Ovary (tissue), 9 donors: ENCODE data around the gene THSD7A. TPM values are rescaled to one million over a fixed set of nuclear protein-coding genes. Genes with fewer than 3 reads are reported as not detected.

ENCODE experiments used
- DNase-seq, 5 donors: peaks; one replicate each; pipeline ENCODE4 v3.0.0-alpha.2; 2019 to 2020
- H3K27ac ChIP-seq, 2 donors: fragments of 200-600 bp; one replicate each; pipeline versions ENCODE4 v1.5.1 to v1.8.0; 2019 to 2022
- H3K27me3 ChIP-seq: fragments of 200-600 bp; one replicate; pipeline ENCODE4 v1.8.0; 2022
- H3K36me3 ChIP-seq: fragments of 200-600 bp; sonication (generic); one replicate; pipeline ENCODE4 v1.5.1; 2019
- H3K4me1 ChIP-seq: one replicate; pipeline ENCODE4 v1.8.1; 2013; ENCODE audit warnings: mild to moderate bottlenecking, moderate library complexity; ENCODE audit not compliant: insufficient read depth
- H3K4me3 ChIP-seq: fragments of 200-600 bp; sonication (generic); one replicate; pipeline ENCODE4 v1.5.1; 2017
- H3K9me3 ChIP-seq, 2 donors: fragments of 200-600 bp in 1 of 2; sonication (generic) in 1 of 2; one replicate each; pipeline versions ENCODE4 v1.5.1 to v1.8.1; 2013 to 2019; ENCODE audit warnings: mild to moderate bottlenecking in 1 of 2, moderate library complexity in 1 of 2
- EP300 ChIP-seq: sonication (generic); formaldehyde crosslinking; IDR thresholded peaks from one replicate; pipeline ENCODE4 v1.6.1; 2017; ENCODE audit warnings: antibody characterized with exemption
- POLR2A ChIP-seq: fragments of 450-650 bp; IDR thresholded peaks from one replicate; pipeline ENCODE4 v1.6.1; 2017; ENCODE audit warnings: antibody characterized with exemption, mild to moderate bottlenecking, moderate library complexity
- WGBS, 3 donors: extraction: QIAGEN DNeasy Blood & Tissue Kit in 1 of 3; methylation state at CpG; one replicate each; pipeline versions ENCODE4 v1.1.5 to v1.1.7; 2013 to 2017; 5-methylcytosine and 5-hydroxymethylcytosine counted together
- intact Hi-C, 4 donors: fragments of 100-400 bp; cut with DNase I; formaldehyde crosslinking; loops; one replicate each; pipeline versions ENCODE4 v1.11.0 to v1.15.1; 2022 to 2023
- polyA plus RNA-seq, 2 donors: library from polyadenylated mRNA; stranded (reverse); fragments of 200-250 nt in 1 of 2; fragments of 350-450 nt in 1 of 2; fragmentation: Illumina TruSeq in 1 of 2; extraction: RNeasy Lipid Tissue Mini Kit (QIAGEN cat#74804) in 1 of 2; gene quantifications; one replicate each; pipeline ENCODE4 v1.2.3, GENCODE V29; 2013 to 2014
- total RNA-seq, 7 donors: library from RNA; depleted of rRNA in 2 of 7; stranded (reverse); fragments of >200 nt in 2 of 7; fragmentation: NEBNext Ultra II Directional in 3 of 7; extraction: Animal tissue kit (Norgen Biotek cat#: 25700) in 3 of 7; gene quantifications; one replicate each; pipeline versions ENCODE4 v1.1.0 to v1.2.4, GENCODE V29; 2016 to 2023
- TF ChIP-seq, protein P1 (sequence below), 3 donors: fragments of 450-650 bp in 2 of 3; fragments of 200-600 bp in 1 of 3; IDR thresholded peaks; one replicate each; pipeline versions ENCODE4 v1.5.1 to v1.8.0; 2016 to 2022; ENCODE audit warnings: antibody characterized with exemption in 3 of 3, mild to moderate bottlenecking in 1 of 3
- donor health status: DM: no; HTN: no; CAD: no; lungs with moderate emphysema.
- donor health status: DM: no; HTN: no; CAD: no.
- donor health status: Bipolar disorder and iron deficiency.
- donor health status: DM: yes; HTN: yes; CAD: no.
- donor health status: DM: no; HTN: no; CAD: no.
- donor health status: DM: yes; HTN: yes; CAD: no.

Gene THSD7A
- total and polyA plus RNA-seq, 9 donors: 1.8 to 12.1 (median 3.6) TPM

GRCh38 chr7:11648980-11649379 is 183.0 kb downstream of the THSD7A start:
- Histone ChIP-seq H3K27ac (no peak overlapping the region), H3K4me3 (no peak overlapping the region), H3K4me1 (no peaks in the 10 kb centered on the region), H3K27me3 (no peaks in the 10 kb centered on the region), H3K36me3 (no peaks in the 10 kb centered on the region), H3K9me3 (no peaks in the 10 kb centered on the region)
- intact Hi-C loops: no loop called here
- no peak for TF ChIP-seq EP300
- TF ChIP-seq POLR2A: no peak
- DNase-seq: no peak

DNA sequence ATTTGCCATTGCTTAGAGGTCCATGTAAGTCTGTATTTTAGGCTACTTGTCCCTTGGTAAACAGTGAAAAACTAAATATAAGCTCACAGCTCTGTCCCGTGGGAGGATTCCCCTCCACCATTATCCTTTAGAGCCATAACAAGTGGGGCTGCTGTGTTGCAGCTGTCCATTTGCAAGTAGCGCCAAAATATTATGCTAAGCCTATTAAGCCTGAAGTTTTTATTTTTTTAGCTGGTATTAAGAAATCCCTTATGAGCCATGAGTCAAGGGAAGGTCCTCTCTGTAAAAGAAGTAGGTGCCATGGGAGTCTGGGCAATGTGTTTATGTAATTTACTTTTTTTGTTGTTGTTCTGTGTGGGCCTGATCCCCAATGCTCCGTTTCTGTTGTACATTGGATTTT is 183.9 kb downstream of the THSD7A start:
- H3K36me3 ChIP-seq: no peaks in the 10 kb centered on the region
- no peaks in the 10 kb centered on the region for H3K27me3 ChIP-seq
- H3K4me3 ChIP-seq: no peak overlapping the region
- no peaks in the 10 kb centered on the region for H3K9me3 ChIP-seq
- DNase-seq: no peak
- intact Hi-C loops: no loop called here
- H3K27ac ChIP-seq: no peak overlapping the region
- no peak for TF ChIP-seq POLR2A
- no peak for TF ChIP-seq EP300
- TF ChIP-seq, protein P1, sequence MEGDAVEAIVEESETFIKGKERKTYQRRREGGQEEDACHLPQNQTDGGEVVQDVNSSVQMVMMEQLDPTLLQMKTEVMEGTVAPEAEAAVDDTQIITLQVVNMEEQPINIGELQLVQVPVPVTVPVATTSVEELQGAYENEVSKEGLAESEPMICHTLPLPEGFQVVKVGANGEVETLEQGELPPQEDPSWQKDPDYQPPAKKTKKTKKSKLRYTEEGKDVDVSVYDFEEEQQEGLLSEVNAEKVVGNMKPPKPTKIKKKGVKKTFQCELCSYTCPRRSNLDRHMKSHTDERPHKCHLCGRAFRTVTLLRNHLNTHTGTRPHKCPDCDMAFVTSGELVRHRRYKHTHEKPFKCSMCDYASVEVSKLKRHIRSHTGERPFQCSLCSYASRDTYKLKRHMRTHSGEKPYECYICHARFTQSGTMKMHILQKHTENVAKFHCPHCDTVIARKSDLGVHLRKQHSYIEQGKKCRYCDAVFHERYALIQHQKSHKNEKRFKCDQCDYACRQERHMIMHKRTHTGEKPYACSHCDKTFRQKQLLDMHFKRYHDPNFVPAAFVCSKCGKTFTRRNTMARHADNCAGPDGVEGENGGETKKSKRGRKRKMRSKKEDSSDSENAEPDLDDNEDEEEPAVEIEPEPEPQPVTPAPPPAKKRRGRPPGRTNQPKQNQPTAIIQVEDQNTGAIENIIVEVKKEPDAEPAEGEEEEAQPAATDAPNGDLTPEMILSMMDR (IDR thresholded peaks at IDR 0.05): no peak
- WGBS, 3 donors: 78 to 81% (median 80%) methylated on average over 3 of the region's 3 CpGs
- no peaks in the 10 kb centered on the region for H3K4me1 ChIP-seq

DNA sequence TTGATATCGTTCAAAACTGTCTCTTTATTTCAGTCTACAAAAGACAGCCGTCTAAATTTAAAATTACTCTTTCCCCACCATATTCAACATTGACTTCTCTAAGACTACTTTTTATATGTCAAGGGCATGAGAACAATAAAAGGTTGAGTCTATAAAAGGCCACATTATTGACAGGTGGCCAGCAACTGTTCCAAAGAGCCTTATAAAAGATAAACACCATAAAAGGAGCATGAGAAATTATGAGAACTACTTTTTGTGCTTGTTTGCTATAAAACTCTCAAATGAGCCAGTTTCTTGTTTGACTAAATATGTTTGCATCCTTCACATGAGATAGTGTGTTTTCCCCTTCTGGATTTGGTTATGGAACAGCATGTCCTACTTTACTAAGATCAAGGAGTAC is 189.2 kb downstream of the THSD7A start:
- H3K36me3 ChIP-seq: no peaks in the 10 kb centered on the region
- TF ChIP-seq EP300 (no peak), POLR2A (no peak)
- TF ChIP-seq, protein P1 (IDR thresholded peaks at IDR 0.05): no peak
- intact Hi-C loops: no loop called here
- 22 to 33% (median 26%) methylated on average over 2 of the region's 2 CpGs for WGBS, 3 donors
- no peaks in the 10 kb centered on the region for H3K9me3 ChIP-seq
- no peak for DNase-seq
- H3K4me3 ChIP-seq: no peak overlapping the region
- no peak overlapping the region for H3K27ac ChIP-seq
- no peaks in the 10 kb centered on the region for H3K27me3 ChIP-seq
- no peaks in the 10 kb centered on the region for H3K4me1 ChIP-seq

- intact Hi-C loops: no loop called here
- Histone ChIP-seq H3K4me1 (no peaks in the 10 kb centered on the region), H3K9me3 (no peaks in the 10 kb centered on the region), H3K4me3 (no peak overlapping the region), H3K27ac (no peak overlapping the region), H3K27me3 (no peaks in the 10 kb centered on the region), H3K36me3 (no peaks in the 10 kb centered on the region)
- DNase-seq: no peak
- TF ChIP-seq, protein P1 (IDR thresholded peaks at IDR 0.05): no peak
Observed at GRCh38 chr7:11642276-11642675, 189.7 kb downstream of the THSD7A start.

- intact Hi-C loops: no loop called here
- H3K36me3 ChIP-seq: no peaks in the 10 kb centered on the region
- 28 to 33% (median 29%) methylated on average over 4 of the region's 4 CpGs for WGBS, 3 donors
Observed at GRCh38 chr7:11638011-11638774, 193.8 kb downstream of the THSD7A start.

More at GRCh38 chr7:11638011-11638774, 193.8 kb downstream of the THSD7A start:
- H3K27me3 ChIP-seq: no peaks in the 10 kb centered on the region
- no peak overlapping the region for H3K27ac ChIP-seq
- H3K9me3 ChIP-seq: no peaks in the 10 kb centered on the region
- TF ChIP-seq POLR2A: no peak
- TF ChIP-seq EP300: no peak
- TF ChIP-seq, protein P1 (IDR thresholded peaks at IDR 0.05): no peak
- no peak for DNase-seq
- no peak overlapping the region for H3K4me3 ChIP-seq
- peaks cover under 1% of the 10 kb centered on the region for H3K4me1 ChIP-seq
